ENCODE results near the gene CCT8. TPM values are rescaled to one million over a fixed set of nuclear protein-coding genes. Genes with fewer than 3 reads are reported as not detected.

CCT8 gene
- polyA plus RNA-seq, 1 donor from 2014 or later = 249 TPM

GRCh38 chr21:29104239-29104708 lies 30.8 kb upstream of the CCT8 start:
- no peaks in the 10 kb centered on the region for H3K27me3 ChIP-seq (ENCODE audit: insufficient read depth, low read depth, low read length)
- no peaks in the 10 kb centered on the region for H4K20me1 ChIP-seq (ENCODE audit: insufficient read depth)
- no peak for TF ChIP-seq RAD21 (conservative IDR thresholded peaks at IDR 0.05)
- TF ChIP-seq MXI1 (conservative IDR thresholded peaks at IDR 0.05; ENCODE audit: poor library complexity, severe bottlenecking) = no peak
- no peak for TF ChIP-seq POLR2AphosphoS5 (IDR thresholded peaks at IDR 0.05)
- no peak overlapping the region for H3K27ac ChIP-seq (ENCODE audit: low read length)
- H3K79me2 ChIP-seq (replicated peaks; ENCODE audit: insufficient read depth, low read length) = no peaks in the 10 kb centered on the region
- no peaks in the 10 kb centered on the region for H3K9me2 ChIP-seq (ENCODE audit: insufficient read depth, low read length)
- H3K9ac ChIP-seq (ENCODE audit: low read length) = no peak overlapping the region
- H3K4me3 ChIP-seq (ENCODE audit: low read length) = no peak overlapping the region
- H3K36me3 ChIP-seq (ENCODE audit: insufficient read depth, low read length) = no peaks in the 10 kb centered on the region
- no peak overlapping the region for H3K4me2 ChIP-seq (ENCODE audit: low read length)
- H3K9me3 ChIP-seq (ENCODE audit: low read length) = no peaks in the 10 kb centered on the region
- H2AFZ ChIP-seq (ENCODE audit: low read depth, low read length) = no peak overlapping the region
- no peaks in the 10 kb centered on the region for H3F3A ChIP-seq (ENCODE audit: insufficient read depth, low read length, poor library complexity, severe bottlenecking)

GRCh38 chr21:29102791-29103257 lies 29.4 kb upstream of the CCT8 start:
- Histone ChIP-seq H3K9ac (ENCODE audit: low read length) (no peak overlapping the region), H3K4me2 (ENCODE audit: low read length) (no peak overlapping the region), H2AFZ (ENCODE audit: low read depth, low read length) (no peak overlapping the region), H4K20me1 (ENCODE audit: insufficient read depth) (no peaks in the 10 kb centered on the region), H3K79me2 (replicated peaks; ENCODE audit: insufficient read depth, low read length) (no peaks in the 10 kb centered on the region), H3K9me2 (ENCODE audit: insufficient read depth, low read length) (no peaks in the 10 kb centered on the region), H3K9me3 (ENCODE audit: low read length) (no peaks in the 10 kb centered on the region), H3K4me3 (ENCODE audit: low read length) (no peak overlapping the region), H3K36me3 (ENCODE audit: insufficient read depth, low read length) (no peaks in the 10 kb centered on the region), H3K27ac (ENCODE audit: low read length) (no peak overlapping the region), H3F3A (ENCODE audit: insufficient read depth, low read length, poor library complexity, severe bottlenecking) (no peaks in the 10 kb centered on the region), H3K27me3 (ENCODE audit: insufficient read depth, low read depth, low read length) (no peaks in the 10 kb centered on the region)
- TF ChIP-seq POLR2AphosphoS5 (IDR thresholded peaks at IDR 0.05) (no peak), TAF1 (IDR thresholded peaks at IDR 0.05; ENCODE audit: low read depth) (no peak), SMC3 (conservative IDR thresholded peaks at IDR 0.05; ENCODE audit: poor library complexity) (no peak), MXI1 (conservative IDR thresholded peaks at IDR 0.05; ENCODE audit: poor library complexity, severe bottlenecking) (no peak), RAD21 (conservative IDR thresholded peaks at IDR 0.05) (no peak), CTCF (IDR thresholded peaks at IDR 0.05; ENCODE audit: poor library complexity, severe bottlenecking) (no peak), REST (IDR thresholded peaks at IDR 0.05; ENCODE audit: borderline replicate concordance) (no peak), EP300 (conservative IDR thresholded peaks at IDR 0.05; ENCODE audit: poor library complexity, severe bottlenecking) (no peak), EZH2 (IDR thresholded peaks at IDR 0.05; ENCODE audit: borderline replicate concordance, insufficient read depth, low read length, poor library complexity, severe bottlenecking) (no peak)

Measured in neural cell (in vitro differentiated cells).